Measurements from ENCODE around the gene MTA1.

MTA1 gene

DNA sequence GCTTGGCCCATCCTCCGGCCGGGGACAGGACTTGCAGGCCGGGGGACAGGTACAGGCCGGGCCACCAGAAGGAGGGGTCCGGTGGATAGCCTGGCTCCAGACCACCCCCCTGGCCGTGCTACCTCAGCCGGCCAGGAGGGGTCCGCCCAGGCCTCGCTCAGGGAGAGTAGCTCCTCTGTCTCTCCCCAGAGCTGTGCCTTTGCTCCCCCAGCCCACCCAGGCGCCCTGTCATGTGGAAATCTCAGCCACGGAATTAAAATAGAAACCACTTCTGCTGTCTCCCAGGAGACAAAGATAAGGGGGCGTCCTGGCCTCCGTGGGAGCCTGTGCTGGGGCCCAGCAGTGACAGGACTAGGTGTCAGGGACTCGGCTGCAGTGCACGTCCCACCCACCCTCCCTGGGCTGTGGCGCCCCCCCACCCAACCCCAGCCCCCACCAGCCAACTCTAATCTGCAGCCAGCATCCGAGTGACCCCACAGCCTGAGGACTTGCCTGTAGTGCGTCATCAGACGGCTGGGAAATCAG is 51.7 kb downstream of the MTA1 start:
- Histone ChIP-seq H3K27me3 (ENCODE audit: control insufficient read depth in 2 of 2, insufficient read depth in 2 of 2, low read length in 2 of 2) (peaks cover 3 to 15% of the 10 kb centered on the region in 2 donors), H3K9ac (ENCODE audit: low read depth in 1 of 2, low read length in 2 of 2) (no peak overlapping the region), H3K36me3 (ENCODE audit: control insufficient read depth in 2 of 2, insufficient read depth in 2 of 2, low read length in 2 of 2) (peaks cover 2 to 9% of the 10 kb centered on the region in 2 donors), H3K4me3 (ENCODE audit: low read length in 2 of 2) (no peak overlapping the region), H3K4me1 (ENCODE audit: control insufficient read depth in 2 of 2, insufficient read depth in 2 of 2, low read length in 2 of 2) (peaks cover 10 to 11% of the 10 kb centered on the region in 2 donors), H3K27ac (ENCODE audit: low read depth in 2 of 2, low read length in 2 of 2) (no peak overlapping the region), H3K9me3 (ENCODE audit: control insufficient read depth in 2 of 2, low read length in 2 of 2) (no peaks in the 10 kb centered on the region)

- Histone ChIP-seq H3K9ac (ENCODE audit: low read depth in 1 of 2, low read length in 2 of 2) (no peak overlapping the region), H3K4me3 (ENCODE audit: low read length in 2 of 2) (no peak overlapping the region), H3K4me1 (ENCODE audit: control insufficient read depth in 2 of 2, insufficient read depth in 2 of 2, low read length in 2 of 2) (peaks cover 16 to 17% of the 10 kb centered on the region in 2 donors), H3K9me3 (ENCODE audit: control insufficient read depth in 2 of 2, low read length in 2 of 2) (no peaks in the 10 kb centered on the region), H3K36me3 (ENCODE audit: control insufficient read depth in 2 of 2, insufficient read depth in 2 of 2, low read length in 2 of 2) (peaks cover 2 to 6% of the 10 kb centered on the region in 2 donors), H3K27ac (ENCODE audit: low read depth in 2 of 2, low read length in 2 of 2) (no peak overlapping the region), H3K27me3 (ENCODE audit: control insufficient read depth in 2 of 2, insufficient read depth in 2 of 2, low read length in 2 of 2) (peaks cover 8 to 20% of the 10 kb centered on the region in 2 donors)
Observed at GRCh38 chr14:105471823-105472485, 52.3 kb downstream of the MTA1 start.

DNA sequence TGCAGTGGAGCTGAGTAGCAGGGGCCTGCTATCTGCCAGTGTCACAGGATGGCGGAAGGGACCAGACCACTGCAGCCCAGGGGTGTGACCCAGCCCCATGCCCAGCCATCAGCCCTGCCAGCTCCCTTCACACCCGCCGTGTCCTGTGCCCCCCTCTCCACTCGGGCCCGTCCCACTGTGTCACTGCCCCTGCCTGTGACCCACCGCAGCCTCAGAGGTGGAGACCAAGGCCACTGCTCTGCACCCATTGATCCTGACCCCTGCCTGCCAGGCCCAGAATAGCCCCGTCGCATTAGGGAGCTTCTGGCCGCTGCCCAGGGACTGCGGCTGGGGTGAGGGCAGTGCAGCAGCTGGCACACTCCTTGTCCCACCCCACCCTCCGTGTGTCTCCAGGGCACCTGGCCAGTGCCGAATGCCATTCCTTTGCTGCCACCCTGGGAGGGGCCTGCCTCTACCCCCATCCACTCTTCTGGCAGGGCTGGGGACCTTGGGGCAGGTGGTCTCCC is 52.9 kb downstream of the MTA1 start:
- H3K9ac ChIP-seq (ENCODE audit: low read depth in 1 of 2, low read length in 2 of 2), result no peak overlapping the region

GRCh38 chr14:105473033-105473676 is 53.5 kb downstream of the MTA1 start:
- Histone ChIP-seq H3K4me3 (ENCODE audit: low read length in 2 of 2) (peak overlapping the region in 1 of 2 donors; percentile 39), H3K27ac (ENCODE audit: low read depth in 2 of 2, low read length in 2 of 2) (peak overlapping the region; percentile 37 to 43), H3K9me3 (ENCODE audit: control insufficient read depth in 2 of 2, low read length in 2 of 2) (no peaks in the 10 kb centered on the region), H3K9ac (ENCODE audit: low read depth in 1 of 2, low read length in 2 of 2) (no peak overlapping the region), H3K36me3 (ENCODE audit: control insufficient read depth in 2 of 2, insufficient read depth in 2 of 2, low read length in 2 of 2) (peaks cover 1 to 2% of the 10 kb centered on the region in 2 donors), H3K4me1 (ENCODE audit: control insufficient read depth in 2 of 2, insufficient read depth in 2 of 2, low read length in 2 of 2) (peaks cover 19 to 20% of the 10 kb centered on the region in 2 donors), H3K27me3 (ENCODE audit: control insufficient read depth in 2 of 2, insufficient read depth in 2 of 2, low read length in 2 of 2) (peaks cover 13 to 23% of the 10 kb centered on the region in 2 donors)

More for the DNA sequence above, 52.9 kb downstream of the MTA1 start:
- no peaks in the 10 kb centered on the region for H3K9me3 ChIP-seq (ENCODE audit: control insufficient read depth in 2 of 2, low read length in 2 of 2)
- H3K36me3 ChIP-seq (ENCODE audit: control insufficient read depth in 2 of 2, insufficient read depth in 2 of 2, low read length in 2 of 2), result peaks cover 2 to 4% of the 10 kb centered on the region in 2 donors
- no peak overlapping the region for H3K4me3 ChIP-seq (ENCODE audit: low read length in 2 of 2)
- no peak overlapping the region for H3K27ac ChIP-seq (ENCODE audit: low read depth in 2 of 2, low read length in 2 of 2)
- H3K4me1 ChIP-seq (ENCODE audit: control insufficient read depth in 2 of 2, insufficient read depth in 2 of 2, low read length in 2 of 2), result peaks cover 19 to 20% of the 10 kb centered on the region in 2 donors
- H3K27me3 ChIP-seq (ENCODE audit: control insufficient read depth in 2 of 2, insufficient read depth in 2 of 2, low read length in 2 of 2), result peaks cover 12 to 23% of the 10 kb centered on the region in 2 donors

DNA sequence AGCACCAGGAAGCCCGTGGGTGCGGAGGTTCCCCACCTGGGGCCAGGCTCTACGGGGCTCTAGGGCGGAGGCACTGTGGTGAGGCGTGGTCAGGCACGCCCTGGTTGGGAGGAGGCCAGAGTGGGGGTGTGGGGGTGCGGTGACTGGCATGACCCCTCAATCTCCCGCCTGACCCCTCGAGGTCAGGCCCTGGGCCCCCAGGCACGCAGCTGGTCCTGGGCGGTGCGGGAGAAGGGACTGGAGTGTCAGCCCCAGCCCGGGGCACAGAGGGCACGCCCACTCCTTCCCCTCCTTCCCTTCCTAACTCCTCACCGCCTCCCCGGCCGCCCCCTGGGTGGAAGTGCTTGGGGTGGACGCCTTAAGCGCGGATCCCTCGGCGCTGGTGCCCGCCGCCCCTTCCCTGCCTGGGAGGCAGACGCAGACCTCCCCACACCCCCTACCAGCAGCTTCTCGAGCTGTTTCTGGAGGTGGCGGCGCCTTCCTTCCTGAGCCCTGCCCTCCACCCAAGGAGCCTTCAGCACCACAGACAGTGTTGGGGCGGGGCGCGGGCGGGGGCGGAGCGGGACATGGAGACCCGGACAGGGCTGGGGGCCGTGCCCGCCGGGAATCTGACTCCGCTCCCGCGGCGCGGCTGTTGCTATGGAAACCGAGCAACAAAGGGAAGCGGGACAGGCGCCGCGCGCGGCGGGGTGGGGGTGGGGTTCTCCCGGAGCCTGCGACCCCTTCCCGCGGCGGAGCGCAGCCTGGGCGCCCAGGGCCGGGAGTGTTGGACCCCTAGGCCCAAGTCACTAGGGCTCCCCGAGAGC is 54.3 kb downstream of the MTA1 start:
- H3K4me3 ChIP-seq (ENCODE audit: low read length in 2 of 2), result peak overlapping the region; percentile 53 to 57
- peaks cover 14 to 23% of the 10 kb centered on the region in 2 donors for H3K27me3 ChIP-seq (ENCODE audit: control insufficient read depth in 2 of 2, insufficient read depth in 2 of 2, low read length in 2 of 2)
- H3K27ac ChIP-seq (ENCODE audit: low read depth in 2 of 2, low read length in 2 of 2), result peak overlapping the region; percentile 37 to 43
- peaks cover 19 to 20% of the 10 kb centered on the region in 2 donors for H3K4me1 ChIP-seq (ENCODE audit: control insufficient read depth in 2 of 2, insufficient read depth in 2 of 2, low read length in 2 of 2)
- no peaks in the 10 kb centered on the region for H3K36me3 ChIP-seq (ENCODE audit: control insufficient read depth in 2 of 2, insufficient read depth in 2 of 2, low read length in 2 of 2)
- H3K9me3 ChIP-seq (ENCODE audit: control insufficient read depth in 2 of 2, low read length in 2 of 2), result no peaks in the 10 kb centered on the region
- H3K9ac ChIP-seq (ENCODE audit: low read depth in 1 of 2, low read length in 2 of 2), result no peak overlapping the region

DNA sequence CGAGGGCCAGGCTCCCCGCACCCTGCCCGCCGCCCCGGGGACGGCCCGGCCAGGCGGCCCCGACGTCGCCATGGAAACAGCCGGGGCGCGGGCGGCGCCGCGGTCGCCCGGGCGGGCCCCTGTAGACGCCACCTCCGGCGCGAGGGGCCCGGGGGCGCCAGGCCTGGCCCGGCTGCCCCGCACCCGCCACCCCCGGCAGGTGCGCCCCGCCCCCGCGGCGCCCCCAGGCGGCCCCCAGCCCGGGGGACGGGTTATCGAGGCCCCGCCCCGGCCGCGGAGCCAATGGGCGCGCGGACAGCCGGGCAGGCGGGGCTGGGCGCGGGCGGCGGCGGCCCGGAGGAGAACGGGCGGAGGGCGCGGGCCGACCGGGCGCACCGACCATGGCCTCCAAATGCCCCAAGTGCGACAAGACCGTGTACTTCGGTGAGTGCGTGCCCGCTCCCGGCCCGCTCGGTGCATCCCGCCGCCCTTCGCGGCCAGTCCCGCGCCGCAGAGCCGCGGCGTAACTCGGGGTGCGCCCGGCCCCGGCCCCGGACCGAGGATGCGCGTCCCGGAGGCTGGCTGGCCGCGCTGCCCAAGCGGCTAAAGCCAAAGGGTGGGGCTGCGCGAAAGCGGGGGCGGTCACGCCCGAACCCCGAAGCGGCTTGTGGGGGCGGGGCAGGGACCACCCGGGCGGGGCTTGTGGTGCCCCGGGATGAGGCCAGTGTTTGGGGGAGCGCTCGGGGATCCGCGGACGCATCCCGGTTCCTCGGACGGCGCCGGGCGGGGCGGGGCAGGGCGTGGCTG is 55.0 kb downstream of the MTA1 start, which contains the start of gene CRIP2:
TSS of gene CRIP2 (plus strand) at position 339 of the 786 bp plus-strand sequence. CDS start at position 381, 42 bp downstream.
- peaks cover 19 to 25% of the 10 kb centered on the region in 2 donors for H3K27me3 ChIP-seq (ENCODE audit: control insufficient read depth in 2 of 2, insufficient read depth in 2 of 2, low read length in 2 of 2)
- H3K27ac ChIP-seq (ENCODE audit: low read depth in 2 of 2, low read length in 2 of 2), result peak within 1 kb of the TSS; percentile 45 to 80
- no peaks in the 10 kb centered on the region for H3K36me3 ChIP-seq (ENCODE audit: control insufficient read depth in 2 of 2, insufficient read depth in 2 of 2, low read length in 2 of 2)
- no peaks in the 10 kb centered on the region for H3K9me3 ChIP-seq (ENCODE audit: control insufficient read depth in 2 of 2, low read length in 2 of 2)
- H3K9ac ChIP-seq (ENCODE audit: low read depth in 1 of 2, low read length in 2 of 2), result peak within 1 kb of the TSS; percentile 26 to 28
- H3K4me3 ChIP-seq (ENCODE audit: low read length in 2 of 2), result peak within 1 kb of the TSS; percentile 60 to 62
- H3K4me1 ChIP-seq (ENCODE audit: control insufficient read depth in 2 of 2, insufficient read depth in 2 of 2, low read length in 2 of 2), result peaks cover 19 to 20% of the 10 kb centered on the region in 2 donors

DNA sequence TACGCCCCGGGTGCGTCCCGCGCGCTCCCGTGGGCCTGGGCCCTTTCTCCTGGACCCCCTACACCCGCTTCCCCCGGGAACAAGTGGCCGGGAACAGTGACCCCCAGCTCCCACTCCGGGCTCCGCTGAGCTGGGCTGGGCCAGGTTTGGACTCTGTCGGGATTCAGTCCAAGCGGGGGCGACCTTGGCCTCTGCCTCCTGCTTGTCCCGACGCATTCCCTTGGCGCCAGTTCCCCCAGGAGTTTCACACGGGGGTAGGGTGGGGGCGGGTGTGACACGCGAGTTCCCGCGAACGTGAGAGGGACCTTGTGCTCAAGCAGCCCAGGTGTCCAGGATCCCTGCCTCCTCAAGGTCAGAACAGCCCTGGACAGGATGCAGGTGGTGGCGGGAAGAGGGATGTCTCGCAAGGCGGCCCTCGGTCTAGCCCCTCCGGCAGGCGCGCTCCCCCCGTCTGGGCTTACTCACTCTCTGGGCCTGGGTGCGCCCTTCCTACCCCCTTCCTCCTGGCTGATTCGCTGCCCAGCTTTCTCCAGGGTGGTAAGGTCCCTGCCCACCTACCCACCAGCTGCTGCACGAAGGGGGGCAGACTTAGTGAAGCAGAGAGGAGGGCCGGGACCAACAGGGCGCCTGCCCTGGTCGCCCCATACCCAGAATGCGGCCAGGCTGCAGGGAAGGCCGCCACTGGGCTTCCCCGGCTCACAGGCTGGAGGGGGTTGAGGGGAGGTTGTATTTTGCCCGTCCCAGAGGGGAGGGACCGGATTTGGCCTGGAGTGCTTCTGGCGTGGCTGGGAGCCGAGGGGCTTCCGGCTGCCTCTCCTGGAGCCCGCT is 55.9 kb downstream of the MTA1 start:
- Histone ChIP-seq H3K9ac (ENCODE audit: low read depth in 1 of 2, low read length in 2 of 2) (peak overlapping the region; percentile 26 to 28), H3K27ac (ENCODE audit: low read depth in 2 of 2, low read length in 2 of 2) (peak overlapping the region; percentile 45 to 80), H3K9me3 (ENCODE audit: control insufficient read depth in 2 of 2, low read length in 2 of 2) (no peaks in the 10 kb centered on the region), H3K36me3 (ENCODE audit: control insufficient read depth in 2 of 2, insufficient read depth in 2 of 2, low read length in 2 of 2) (no peaks in the 10 kb centered on the region), H3K27me3 (ENCODE audit: control insufficient read depth in 2 of 2, insufficient read depth in 2 of 2, low read length in 2 of 2) (peaks cover 22 to 30% of the 10 kb centered on the region in 2 donors), H3K4me1 (ENCODE audit: control insufficient read depth in 2 of 2, insufficient read depth in 2 of 2, low read length in 2 of 2) (peaks cover 20 to 21% of the 10 kb centered on the region in 2 donors), H3K4me3 (ENCODE audit: low read length in 2 of 2) (peak overlapping the region; percentile 60 to 62)

GRCh38 chr14:105476097-105476830 is 56.6 kb downstream of the MTA1 start:
- Histone ChIP-seq H3K9me3 (ENCODE audit: control insufficient read depth in 2 of 2, low read length in 2 of 2) (no peaks in the 10 kb centered on the region), H3K4me1 (ENCODE audit: control insufficient read depth in 2 of 2, insufficient read depth in 2 of 2, low read length in 2 of 2) (peaks cover 25 to 28% of the 10 kb centered on the region in 2 donors), H3K36me3 (ENCODE audit: control insufficient read depth in 2 of 2, insufficient read depth in 2 of 2, low read length in 2 of 2) (no peaks in the 10 kb centered on the region), H3K4me3 (ENCODE audit: low read length in 2 of 2) (peak overlapping the region; percentile 60 to 62), H3K27me3 (ENCODE audit: control insufficient read depth in 2 of 2, insufficient read depth in 2 of 2, low read length in 2 of 2) (peaks cover 22 to 30% of the 10 kb centered on the region in 2 donors), H3K27ac (ENCODE audit: low read depth in 2 of 2, low read length in 2 of 2) (peak overlapping the region; percentile 45 to 80), H3K9ac (ENCODE audit: low read depth in 1 of 2, low read length in 2 of 2) (peak overlapping the region; percentile 24 to 28)

All from mucosa of rectum (tissue), 2 donors.